GM12801 (cell line): Measurements from ENCODE around the gene PRDM10.

Experiments used
- TF ChIP-seq, protein P1 (sequence below): IDR thresholded peaks from one replicate; pipeline ENCODE4 v1.5.1; 2011; ENCODE audit warnings: control low read depth; ENCODE audit not compliant: insufficient read length; ENCODE audit errors: extremely low read depth

Gene PRDM10

GRCh38 chr11:129856036-129856435, 146.6 kb downstream of the PRDM10 start:
- TF ChIP-seq, protein P1, sequence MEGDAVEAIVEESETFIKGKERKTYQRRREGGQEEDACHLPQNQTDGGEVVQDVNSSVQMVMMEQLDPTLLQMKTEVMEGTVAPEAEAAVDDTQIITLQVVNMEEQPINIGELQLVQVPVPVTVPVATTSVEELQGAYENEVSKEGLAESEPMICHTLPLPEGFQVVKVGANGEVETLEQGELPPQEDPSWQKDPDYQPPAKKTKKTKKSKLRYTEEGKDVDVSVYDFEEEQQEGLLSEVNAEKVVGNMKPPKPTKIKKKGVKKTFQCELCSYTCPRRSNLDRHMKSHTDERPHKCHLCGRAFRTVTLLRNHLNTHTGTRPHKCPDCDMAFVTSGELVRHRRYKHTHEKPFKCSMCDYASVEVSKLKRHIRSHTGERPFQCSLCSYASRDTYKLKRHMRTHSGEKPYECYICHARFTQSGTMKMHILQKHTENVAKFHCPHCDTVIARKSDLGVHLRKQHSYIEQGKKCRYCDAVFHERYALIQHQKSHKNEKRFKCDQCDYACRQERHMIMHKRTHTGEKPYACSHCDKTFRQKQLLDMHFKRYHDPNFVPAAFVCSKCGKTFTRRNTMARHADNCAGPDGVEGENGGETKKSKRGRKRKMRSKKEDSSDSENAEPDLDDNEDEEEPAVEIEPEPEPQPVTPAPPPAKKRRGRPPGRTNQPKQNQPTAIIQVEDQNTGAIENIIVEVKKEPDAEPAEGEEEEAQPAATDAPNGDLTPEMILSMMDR: no peak

DNA sequence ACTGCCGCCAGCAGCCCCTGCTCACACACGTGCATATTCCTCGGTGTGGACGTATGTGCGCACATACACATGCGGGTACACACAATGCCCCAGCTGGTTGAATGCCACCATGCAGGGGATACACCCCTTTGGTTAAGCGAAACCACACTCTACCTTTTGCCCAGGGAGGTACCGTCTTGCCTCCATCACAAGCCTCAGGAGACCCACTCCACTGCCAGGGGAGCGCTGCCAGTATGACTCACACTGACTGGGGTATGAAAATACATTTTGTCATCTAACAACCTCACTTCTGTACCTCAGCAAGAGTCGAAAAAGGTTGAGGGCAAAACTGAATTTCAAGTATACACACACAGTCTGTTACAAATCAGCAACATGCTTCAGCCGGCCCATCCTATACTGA, 147.5 kb downstream of the PRDM10 start:
- TF ChIP-seq, protein P1: no peak

DNA sequence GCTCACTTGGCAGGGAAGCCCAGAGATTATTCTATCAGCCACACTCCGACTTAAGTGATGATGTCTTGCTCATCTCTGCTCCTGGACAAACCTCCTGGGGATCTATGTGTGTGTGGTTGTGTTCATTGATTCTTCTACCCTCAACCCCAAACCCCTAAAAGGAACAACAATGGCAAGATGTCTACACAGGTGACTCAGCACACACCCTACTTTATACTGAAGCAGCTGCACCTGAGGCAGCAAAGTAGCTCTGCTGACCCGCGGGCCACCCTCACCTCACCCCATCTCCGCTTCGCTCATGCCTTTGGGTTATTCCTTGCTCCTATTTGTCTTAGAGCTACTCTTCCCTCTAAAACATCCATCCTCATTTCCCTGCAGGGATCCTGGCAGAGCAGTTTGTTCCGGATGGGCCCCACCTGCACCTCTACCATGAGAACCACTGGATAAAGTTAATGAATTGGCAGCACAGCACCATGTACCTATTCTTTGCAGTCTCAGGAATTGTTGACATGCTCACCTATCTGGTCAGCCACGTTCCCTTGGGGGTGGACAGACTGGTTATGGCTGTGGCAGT, 148.3 kb downstream of the PRDM10 start:
- TF ChIP-seq, protein P1: no peak

DNA sequence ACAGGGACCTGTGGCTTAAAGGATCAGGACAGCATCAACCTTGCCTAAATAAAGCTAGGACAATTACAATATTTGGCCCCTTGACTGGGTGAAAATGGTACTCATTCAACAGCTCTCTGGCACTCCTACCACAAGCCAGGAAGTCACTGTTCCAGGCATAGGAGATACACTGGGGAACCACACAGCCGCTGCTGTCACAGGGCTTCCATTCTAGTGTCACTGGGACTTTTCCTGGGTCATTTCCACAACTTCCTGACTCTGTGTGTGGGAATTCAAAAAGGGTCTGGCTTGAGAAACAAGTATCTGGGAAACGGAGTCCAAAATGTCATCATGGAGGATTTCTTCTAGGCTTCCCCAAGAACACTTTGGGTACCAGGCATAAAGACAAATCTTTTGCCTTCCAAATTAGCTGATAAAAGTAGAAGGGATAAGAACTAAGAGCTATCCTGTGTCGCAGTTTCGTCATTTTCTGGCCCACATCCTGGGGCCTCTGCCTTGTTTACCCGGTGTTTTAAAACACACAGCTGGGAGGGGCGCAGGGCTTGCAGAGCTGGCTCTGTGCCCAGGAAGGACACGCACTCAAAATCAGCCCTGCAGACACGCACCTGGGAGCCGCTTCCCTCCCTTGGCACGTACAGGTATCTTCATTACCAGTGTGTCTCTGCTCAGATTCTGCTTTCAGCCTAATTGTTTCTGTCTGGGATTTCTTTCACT, 149.0 kb downstream of the PRDM10 start:
- TF ChIP-seq, protein P1: no peak

DNA sequence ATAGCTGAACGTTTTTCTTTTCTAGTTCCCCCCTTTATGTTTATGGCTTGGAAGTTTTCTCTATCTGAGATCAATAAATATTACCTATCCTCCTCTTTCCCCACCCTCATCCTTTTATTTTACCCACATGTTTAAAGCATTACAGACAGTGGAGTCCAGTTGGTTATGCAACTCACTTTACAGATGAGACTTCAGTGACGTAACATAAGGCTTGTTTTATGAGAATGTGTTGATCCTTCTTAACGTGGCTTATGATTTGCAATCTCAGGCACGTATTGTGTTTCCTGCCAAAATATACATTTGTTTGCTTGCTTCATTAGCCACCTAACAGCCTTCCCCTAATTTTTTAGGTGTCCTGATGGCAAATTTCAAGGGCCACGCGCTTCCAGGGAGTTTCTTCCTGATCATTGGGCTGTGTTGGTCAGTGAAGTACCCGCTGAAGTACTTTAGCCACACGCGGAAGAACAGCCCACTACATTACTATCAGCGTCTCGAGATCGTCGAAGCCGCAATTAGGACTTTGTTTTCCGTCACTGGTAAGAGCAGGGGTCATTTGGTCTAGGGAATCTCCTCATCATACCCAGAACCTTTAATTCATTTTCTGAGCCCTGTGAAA, 150.4 kb downstream of the PRDM10 start:
- TF ChIP-seq, protein P1: no peak
